Panc1 (cell line): Measurements from ENCODE around the gene HES5.

ENCODE experiments used
- CTCF ChIP-seq: fragments of 450-650 bp; IDR thresholded peaks from 2 replicates; pipeline ENCODE4 v1.5.1; 2017; ENCODE audit warnings: mild to moderate bottlenecking
- POLR2AphosphoS5 ChIP-seq: IDR thresholded peaks from 2 replicates; pipeline ENCODE4 v1.6.1; 2012; ENCODE audit warnings: mild to moderate bottlenecking, low read depth, low read length, moderate library complexity
- SIN3A ChIP-seq: IDR thresholded peaks from 2 replicates; pipeline ENCODE4 v1.6.1; 2012; ENCODE audit warnings: low read depth, mild to moderate bottlenecking, low read length, moderate library complexity, borderline replicate concordance; ENCODE audit not compliant: insufficient read depth
- TCF7L2 ChIP-seq: IDR thresholded peaks from 2 replicates; pipeline ENCODE4 v1.6.1; 2011; ENCODE audit warnings: mild to moderate bottlenecking, low read depth, low read length, inconsistent platforms
- TF ChIP-seq, protein P1 (sequence below), 2 experiments: IDR thresholded peaks; 2 replicates each; pipeline ENCODE4 v1.6.1; 2011 to 2012; ENCODE audit warnings: low read depth in 2 of 2, control low read depth in 1 of 2, low read length in 1 of 2, mild to moderate bottlenecking in 1 of 2, moderate library complexity in 1 of 2; ENCODE audit not compliant: insufficient read depth in 1 of 2

DNA sequence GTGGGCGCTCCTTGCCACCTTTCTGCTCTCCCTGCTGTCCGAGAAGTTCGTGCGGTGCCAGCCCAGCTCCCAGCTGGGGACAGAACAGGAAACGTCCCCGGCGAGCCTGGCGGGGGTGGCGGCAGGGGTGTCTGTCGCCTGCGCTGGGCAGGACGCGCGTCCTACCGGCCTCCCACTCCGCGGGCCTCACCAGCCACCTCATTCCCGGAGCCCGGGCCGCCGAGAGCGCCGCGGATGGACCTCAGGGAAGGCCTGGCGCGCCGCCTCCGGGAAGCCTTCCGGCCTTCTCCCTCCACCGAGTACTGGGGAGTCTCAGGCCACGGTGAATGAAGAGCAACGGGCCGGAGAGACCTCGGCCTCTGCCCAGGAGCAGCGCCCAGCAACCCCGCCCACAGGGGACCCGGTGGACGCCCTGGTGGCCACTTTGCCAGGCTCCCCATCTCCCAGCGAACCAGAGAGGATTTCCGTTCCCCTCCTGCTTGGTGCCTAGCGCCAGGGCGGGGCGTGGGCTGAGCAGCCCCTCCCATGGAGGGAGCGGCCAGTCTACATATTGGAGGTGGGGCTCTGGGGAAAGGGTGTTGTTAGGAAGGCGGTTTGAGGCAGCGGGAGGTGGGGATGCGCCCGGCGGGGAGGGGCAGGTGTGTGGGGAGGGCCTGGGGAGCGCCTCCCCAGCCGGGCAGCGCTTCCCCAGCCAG lies 16.6 kb upstream of the HES5 start:
- TF ChIP-seq CTCF (peak; percentile 22), TCF7L2 (no peak), POLR2AphosphoS5 (no peak; the same call in 1 of the 2 replicates), SIN3A (0 out of 2 replicates have a peak, but pooled peaks have one; percentile 33)
- TF ChIP-seq, protein P1, sequence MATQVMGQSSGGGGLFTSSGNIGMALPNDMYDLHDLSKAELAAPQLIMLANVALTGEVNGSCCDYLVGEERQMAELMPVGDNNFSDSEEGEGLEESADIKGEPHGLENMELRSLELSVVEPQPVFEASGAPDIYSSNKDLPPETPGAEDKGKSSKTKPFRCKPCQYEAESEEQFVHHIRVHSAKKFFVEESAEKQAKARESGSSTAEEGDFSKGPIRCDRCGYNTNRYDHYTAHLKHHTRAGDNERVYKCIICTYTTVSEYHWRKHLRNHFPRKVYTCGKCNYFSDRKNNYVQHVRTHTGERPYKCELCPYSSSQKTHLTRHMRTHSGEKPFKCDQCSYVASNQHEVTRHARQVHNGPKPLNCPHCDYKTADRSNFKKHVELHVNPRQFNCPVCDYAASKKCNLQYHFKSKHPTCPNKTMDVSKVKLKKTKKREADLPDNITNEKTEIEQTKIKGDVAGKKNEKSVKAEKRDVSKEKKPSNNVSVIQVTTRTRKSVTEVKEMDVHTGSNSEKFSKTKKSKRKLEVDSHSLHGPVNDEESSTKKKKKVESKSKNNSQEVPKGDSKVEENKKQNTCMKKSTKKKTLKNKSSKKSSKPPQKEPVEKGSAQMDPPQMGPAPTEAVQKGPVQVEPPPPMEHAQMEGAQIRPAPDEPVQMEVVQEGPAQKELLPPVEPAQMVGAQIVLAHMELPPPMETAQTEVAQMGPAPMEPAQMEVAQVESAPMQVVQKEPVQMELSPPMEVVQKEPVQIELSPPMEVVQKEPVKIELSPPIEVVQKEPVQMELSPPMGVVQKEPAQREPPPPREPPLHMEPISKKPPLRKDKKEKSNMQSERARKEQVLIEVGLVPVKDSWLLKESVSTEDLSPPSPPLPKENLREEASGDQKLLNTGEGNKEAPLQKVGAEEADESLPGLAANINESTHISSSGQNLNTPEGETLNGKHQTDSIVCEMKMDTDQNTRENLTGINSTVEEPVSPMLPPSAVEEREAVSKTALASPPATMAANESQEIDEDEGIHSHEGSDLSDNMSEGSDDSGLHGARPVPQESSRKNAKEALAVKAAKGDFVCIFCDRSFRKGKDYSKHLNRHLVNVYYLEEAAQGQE (IDR thresholded peaks at IDR 0.05; ENCODE audit: insufficient read depth in 1 of 2, low read depth in 2 of 2, low read length in 1 of 2): no peak
